ENCODE data around the gene KIF12. TPM values are rescaled to one million over a fixed set of nuclear protein-coding genes. Genes with fewer than 3 reads are reported as not detected.

Gene KIF12
- total and polyA plus RNA-seq, 2 donors (not counting 3 experiments of a cell fraction or from before 2014, with no cell fraction given): 0.46 to 0.97 TPM

DNA sequence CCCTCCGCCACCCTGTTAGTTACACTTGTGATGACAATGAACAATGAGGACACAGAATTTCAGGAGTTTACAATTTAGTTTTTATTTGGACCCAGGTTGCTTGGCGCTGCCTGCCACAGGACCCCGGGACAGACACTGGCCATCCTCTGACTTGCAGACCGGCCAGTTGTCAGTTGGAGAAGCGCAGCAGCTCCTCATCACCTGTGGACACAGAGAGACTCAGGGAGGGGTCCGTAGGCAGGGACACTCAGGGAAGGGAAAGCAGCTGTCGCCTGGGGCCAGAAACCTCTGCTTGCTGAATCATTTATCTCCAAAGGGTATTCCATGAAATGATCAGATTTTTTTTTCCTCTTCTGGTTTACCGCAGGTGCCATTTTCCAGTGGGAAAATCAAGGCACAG, 39.0 kb downstream of the KIF12 start:
- ChIA-PET CTCF (interaction anchor here (0.8 to 1.6 kb wide), 2 partner anchors 23 to 322 kb away, joined by 3 to 4 read pairs; no protein-coding TSS in a partner anchor), POLR2A (no interaction called here)
- Histone ChIP-seq H2AFZ (ENCODE audit: low read depth, low read length) (no peak overlapping the region), H3K27ac (ENCODE audit: insufficient read depth, low read depth, low read length) (no peak overlapping the region), H3K4me2 (ENCODE audit: insufficient read depth, low read length) (no peak overlapping the region), H3K9ac (replicated peaks; ENCODE audit: extremely low read depth, insufficient read depth, low read length) (no peak overlapping the region), H3K4me1 (ENCODE audit: control insufficient read depth, extremely low read depth, insufficient read depth, low read length) (no peaks in the 10 kb centered on the region), H3K79me2 (ENCODE audit: control insufficient read depth, insufficient read depth, low read length) (no peaks in the 10 kb centered on the region), H3K9me1 (replicated peaks; ENCODE audit: control insufficient read depth, extremely low read depth, insufficient read depth, low read length) (no peaks in the 10 kb centered on the region), H3K4me3 (replicated peaks in 1 of 3; ENCODE audit: insufficient read depth in 1 of 3, low read depth in 1 of 3, low read length in 3 of 3) (no peak overlapping the region), H3K27me3 (ENCODE audit: control insufficient read depth in 2 of 2, insufficient read depth in 2 of 2, low read length in 2 of 2) (peaks cover 8 to 14% of the 10 kb centered on the region in 2 experiments), H3K9me3 (replicated peaks; ENCODE audit: control insufficient read depth, insufficient read depth, low read length) (no peaks in the 10 kb centered on the region), H4K20me1 (replicated peaks; ENCODE audit: control insufficient read depth, extremely low read depth, insufficient read depth, low read length) (no peaks in the 10 kb centered on the region), H3K36me3 (ENCODE audit: control insufficient read depth in 2 of 2, extremely low read depth in 1 of 2, insufficient read depth in 2 of 2, low read length in 2 of 2) (no peaks in the 10 kb centered on the region)
- dilution Hi-C loops (cut with MboI; ENCODE audit: extremely low pct_ligation_motif_present, low sequenced_read_pairs): no loop called here
- BruUV-seq (replicated peaks): no TSS peak
- intact Hi-C loops (cut with micrococcal nuclease): no loop called here
- TF ChIP-seq FOS (IDR thresholded peaks at IDR 0.05; ENCODE audit: borderline replicate concordance, insufficient read depth, low read length) (no peak), EZH2 (IDR thresholded peaks at IDR 0.05; ENCODE audit: borderline replicate concordance, low read depth, low read length, severe bottlenecking) (no peak), POLR2A (IDR thresholded peaks at IDR 0.05; ENCODE audit: low read depth, low read length) (no peak), GATA2 (IDR thresholded peaks at IDR 0.05; ENCODE audit: insufficient read depth, insufficient read length, low read depth, low read length) (no peak), MYC (IDR thresholded peaks at IDR 0.05; ENCODE audit: low read depth, low read length) (no peak), JUN (IDR thresholded peaks at IDR 0.05; ENCODE audit: borderline replicate concordance, insufficient read depth, insufficient read length, low read depth) (no peak), POLR2AphosphoS5 (IDR thresholded peaks at IDR 0.05; ENCODE audit: insufficient read depth, low read depth, low read length) (no peak)
- TF ChIP-seq, protein P1, sequence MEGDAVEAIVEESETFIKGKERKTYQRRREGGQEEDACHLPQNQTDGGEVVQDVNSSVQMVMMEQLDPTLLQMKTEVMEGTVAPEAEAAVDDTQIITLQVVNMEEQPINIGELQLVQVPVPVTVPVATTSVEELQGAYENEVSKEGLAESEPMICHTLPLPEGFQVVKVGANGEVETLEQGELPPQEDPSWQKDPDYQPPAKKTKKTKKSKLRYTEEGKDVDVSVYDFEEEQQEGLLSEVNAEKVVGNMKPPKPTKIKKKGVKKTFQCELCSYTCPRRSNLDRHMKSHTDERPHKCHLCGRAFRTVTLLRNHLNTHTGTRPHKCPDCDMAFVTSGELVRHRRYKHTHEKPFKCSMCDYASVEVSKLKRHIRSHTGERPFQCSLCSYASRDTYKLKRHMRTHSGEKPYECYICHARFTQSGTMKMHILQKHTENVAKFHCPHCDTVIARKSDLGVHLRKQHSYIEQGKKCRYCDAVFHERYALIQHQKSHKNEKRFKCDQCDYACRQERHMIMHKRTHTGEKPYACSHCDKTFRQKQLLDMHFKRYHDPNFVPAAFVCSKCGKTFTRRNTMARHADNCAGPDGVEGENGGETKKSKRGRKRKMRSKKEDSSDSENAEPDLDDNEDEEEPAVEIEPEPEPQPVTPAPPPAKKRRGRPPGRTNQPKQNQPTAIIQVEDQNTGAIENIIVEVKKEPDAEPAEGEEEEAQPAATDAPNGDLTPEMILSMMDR (IDR thresholded peaks at IDR 0.05; ENCODE audit: extremely low read depth in 1 of 2, insufficient read depth in 1 of 2, low read depth in 1 of 2, low read length in 2 of 2): no peak
- TF ChIP-seq, protein P2, sequence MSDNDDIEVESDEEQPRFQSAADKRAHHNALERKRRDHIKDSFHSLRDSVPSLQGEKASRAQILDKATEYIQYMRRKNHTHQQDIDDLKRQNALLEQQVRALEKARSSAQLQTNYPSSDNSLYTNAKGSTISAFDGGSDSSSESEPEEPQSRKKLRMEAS (IDR thresholded peaks at IDR 0.05; ENCODE audit: insufficient read depth, insufficient read length): no peak
- no peak for FAIRE-seq
- DNase-seq (ENCODE audit: low read depth, low spot score): no peak
